GM18867 (cell line): ENCODE measurements around the gene SH3D19.
"Not testable (repeated sequence)": the region's sequence is repeated elsewhere in the genome, so short reads cannot be mapped to it uniquely, and the experiment has no call there.

ENCODE experiments used
- ATAC-seq: cut with Tn5 transposase; IDR thresholded peaks from one replicate; pipeline ENCODE4 v1.9.1; 2021; ENCODE audit warnings: mild to moderate bottlenecking, moderate library complexity; ENCODE audit not compliant: unreplicated experiment

SH3D19 gene

GRCh38 chr4:151103758-151104157, 221.6 kb downstream of the SH3D19 start:
- ATAC-seq, result no peak

- ATAC-seq, result no peak
These were observed 224.9 kb downstream of the SH3D19 start for GRCh38 chr4:151100531-151100930.

- peak; percentile 4 for ATAC-seq
These were observed 225.4 kb downstream of the SH3D19 start for GRCh38 chr4:151099976-151100417.

DNA sequence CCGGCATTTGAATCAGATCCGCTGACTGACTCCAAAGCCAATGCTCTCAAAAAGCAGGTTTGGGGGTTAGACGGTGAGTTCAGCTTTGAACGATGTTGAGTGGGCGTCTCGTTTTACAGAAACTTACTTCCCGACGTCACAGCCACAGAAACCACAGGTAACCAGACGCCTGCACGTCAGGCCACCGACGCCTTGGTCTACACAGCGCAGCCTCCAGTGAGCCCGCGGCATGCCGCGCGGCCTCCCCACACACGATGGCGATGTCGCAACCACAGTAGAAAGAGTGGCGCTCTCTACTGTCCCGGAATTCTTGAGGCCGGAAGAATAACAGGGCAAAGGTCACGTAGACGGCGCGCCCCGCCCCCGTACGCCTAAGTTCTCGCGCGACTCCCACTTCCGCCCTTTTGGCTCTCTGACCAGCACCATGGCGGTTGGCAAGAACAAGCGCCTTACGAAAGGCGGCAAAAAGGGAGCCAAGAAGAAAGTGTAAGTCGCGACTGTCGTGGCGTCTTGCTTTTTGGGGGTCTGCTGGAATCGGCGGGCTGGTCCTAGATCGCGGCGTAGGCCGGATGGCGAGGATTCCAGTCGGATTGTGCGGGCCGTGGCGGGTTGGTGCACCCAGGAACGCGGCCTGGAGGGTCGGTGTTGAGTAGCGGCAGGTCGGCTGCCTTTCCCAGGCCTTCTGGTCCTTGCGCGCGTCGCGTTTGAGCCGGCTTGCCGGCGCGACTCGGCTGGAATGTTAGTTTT, 226.0 kb downstream of the SH3D19 start, which contains the start of gene RPS3A:
TSS of gene RPS3A (plus strand) at position 400 of the 747 bp plus-strand sequence. CDS start at position 425, 25 bp downstream.
- peak; percentile 95 for ATAC-seq

DNA sequence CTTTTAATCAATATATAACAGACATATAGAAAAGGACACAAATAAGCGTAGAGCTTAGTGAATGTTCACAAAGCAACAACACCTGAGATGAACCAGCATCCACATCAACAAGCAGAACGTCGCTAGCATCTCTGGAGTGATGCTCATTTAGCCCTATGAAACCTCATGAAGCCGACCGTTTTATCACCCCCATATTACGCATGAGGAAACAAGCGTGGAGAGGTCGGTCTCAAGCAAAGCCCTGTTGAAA, 226.5 kb downstream of the SH3D19 start:
- no peak for ATAC-seq

DNA sequence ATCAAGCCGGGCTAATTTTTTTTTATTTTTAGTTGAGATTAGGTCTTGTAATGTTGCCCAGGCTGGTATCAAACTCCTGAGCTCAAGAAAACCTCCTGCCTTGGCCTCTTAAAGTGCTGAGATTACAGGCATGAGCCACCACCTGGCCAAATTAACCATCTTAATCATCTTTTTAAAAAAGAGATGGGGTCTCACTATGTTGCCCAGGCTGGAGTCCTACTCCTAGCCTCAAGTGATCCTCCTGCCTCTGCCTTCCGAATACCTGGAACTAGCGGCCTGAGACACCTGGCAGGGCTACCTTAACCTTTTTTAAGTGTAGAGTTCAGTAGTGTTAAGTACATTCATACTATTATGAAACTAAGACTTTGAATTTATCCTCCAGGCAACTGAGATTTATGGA, 227.6 kb downstream of the SH3D19 start:
- no peak for ATAC-seq

GRCh38 chr4:151095142-151095541, 230.3 kb downstream of the SH3D19 start:
- ATAC-seq, result no peak

DNA sequence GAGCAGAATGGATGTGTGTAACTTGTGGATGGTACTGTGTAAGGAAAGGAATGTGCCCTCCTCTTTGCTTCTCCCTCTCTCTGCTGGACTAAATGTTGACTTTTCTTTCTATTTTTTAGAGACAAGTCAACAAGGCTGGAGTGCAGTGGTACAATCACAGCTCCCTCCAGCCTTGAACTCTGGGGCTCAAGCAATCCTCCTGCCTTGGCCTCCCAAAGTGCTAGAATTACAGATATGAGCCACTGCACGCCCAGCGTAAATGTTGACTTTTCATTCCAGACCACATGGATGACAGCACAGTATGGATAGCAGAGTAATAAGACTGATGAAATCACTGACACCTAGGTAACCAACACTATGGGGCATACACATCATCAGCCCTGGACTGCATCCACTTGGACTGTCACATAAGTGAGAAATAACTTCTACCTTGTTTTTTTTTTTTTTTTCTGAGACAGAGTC, 231.1 kb downstream of the SH3D19 start:
- ATAC-seq, result no peak

GRCh38 chr4:151093203-151093602, 232.2 kb downstream of the SH3D19 start:
- no peak for ATAC-seq

DNA sequence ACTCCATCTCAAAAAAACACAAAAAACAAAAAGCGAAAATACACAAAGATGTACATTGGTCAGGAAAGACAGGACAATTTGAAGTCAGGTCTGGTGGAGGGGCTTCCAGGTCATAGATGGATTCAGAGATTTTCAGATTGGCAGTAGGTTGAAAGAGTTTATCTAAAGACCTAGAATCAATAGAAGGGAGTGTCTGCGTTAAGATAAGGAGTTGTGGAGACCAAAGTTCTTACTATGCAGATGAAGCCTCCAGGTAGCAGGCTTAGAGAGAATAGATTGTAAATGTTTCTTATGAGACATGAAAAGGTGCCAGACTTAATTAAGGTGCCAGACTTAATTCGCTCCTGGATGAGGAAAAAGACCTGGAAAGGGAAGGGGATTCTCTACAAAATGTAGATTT, 232.9 kb downstream of the SH3D19 start:
- ATAC-seq, result no peak

- no peak for ATAC-seq
These were observed 234.4 kb downstream of the SH3D19 start for GRCh38 chr4:151091047-151091446.

- no peak for ATAC-seq
These were observed 237.9 kb downstream of the SH3D19 start for GRCh38 chr4:151087467-151087866.

GRCh38 chr4:151077978-151078377, 247.4 kb downstream of the SH3D19 start:
- ATAC-seq, result not testable (repeated sequence)

DNA sequence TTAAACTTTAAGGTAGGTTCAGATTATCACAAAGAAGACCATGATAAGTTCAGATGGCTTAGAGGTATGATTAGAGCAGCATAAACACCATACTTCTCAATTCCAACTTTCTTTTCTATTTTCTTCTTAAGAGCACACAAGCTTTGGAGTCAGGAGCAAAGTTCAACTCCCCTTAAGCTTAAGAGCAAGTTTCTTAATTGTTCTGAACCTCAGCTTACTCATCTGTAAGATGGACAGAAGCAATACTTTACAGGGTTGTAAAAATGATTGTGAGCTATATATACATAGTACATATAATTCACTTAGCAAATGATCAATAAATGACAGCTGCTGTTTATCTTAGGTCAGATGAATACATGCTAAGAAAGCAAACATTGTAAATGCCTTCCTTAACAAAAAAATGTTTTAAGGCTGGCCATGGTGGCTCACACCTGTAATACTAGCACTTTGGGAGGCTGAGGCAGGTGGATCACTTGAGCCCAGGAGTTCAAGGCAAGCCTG, 250.9 kb downstream of the SH3D19 start:
- no peak for ATAC-seq
